Right renal pelvis (tissue), 4 donors: ENCODE data around the gene LSP1. TPM values are rescaled to one million over a fixed set of nuclear protein-coding genes. Genes with fewer than 3 reads are reported as not detected.

ENCODE experiments used
- DNase-seq, 4 donors: peaks; one replicate each; pipeline ENCODE4 v3.0.0-alpha.2; 2013; ENCODE audit warnings: low read depth in 4 of 4, low spot score in 3 of 4, missing footprints in 1 of 4
- polyA plus RNA-seq, 4 donors: library from polyadenylated mRNA; unstranded; fragments of 120-200 nt; gene quantifications; one replicate each; pipeline ENCODE4 v1.2.1, GENCODE V29; 2013; ENCODE audit not compliant: insufficient read length in 4 of 4

Gene LSP1
- polyA plus RNA-seq, 4 donors: 5.0 to 8.9 (median 6.4) TPM

- no peak for DNase-seq
Measured at GRCh38 chr11:1847006-1847735, 5.7 kb upstream of the LSP1 start.

GRCh38 chr11:1847926-1848639 is 4.8 kb upstream of the LSP1 start:
- DNase-seq: no peak

- no peak for DNase-seq
Measured at GRCh38 chr11:1848640-1849430, 4.0 kb upstream of the LSP1 start.

GRCh38 chr11:1851468-1852180 is 1.3 kb upstream of the LSP1 start:
- no peak for DNase-seq

GRCh38 chr11:1852271-1852876 is 510 bp upstream of the LSP1 start:
- no peak for DNase-seq

- no peak for DNase-seq
Measured at GRCh38 chr11:1853376-1854131, 670 bp downstream of the LSP1 start.

GRCh38 chr11:1854132-1854948 is 1.5 kb downstream of the LSP1 start:
- DNase-seq: no peak

- DNase-seq: no peak
Measured at GRCh38 chr11:1854949-1855885, 2.3 kb downstream of the LSP1 start.

- DNase-seq: no peak
Measured at GRCh38 chr11:1855886-1856265, 3.0 kb downstream of the LSP1 start.

- no peak for DNase-seq
Measured at GRCh38 chr11:1856306-1857005, 3.6 kb downstream of the LSP1 start.

- no peak for DNase-seq
Measured at GRCh38 chr11:1857064-1857463, 4.2 kb downstream of the LSP1 start.

- DNase-seq: no peak
Measured at GRCh38 chr11:1858154-1858553, 5.3 kb downstream of the LSP1 start.

GRCh38 chr11:1858576-1858975 is 5.7 kb downstream of the LSP1 start:
- no peak for DNase-seq

GRCh38 chr11:1859004-1859403 is 6.1 kb downstream of the LSP1 start:
- DNase-seq: no peak

GRCh38 chr11:1860108-1860507 is 7.2 kb downstream of the LSP1 start:
- no peak for DNase-seq

- no peak for DNase-seq
Measured at GRCh38 chr11:1861435-1862411, 8.8 kb downstream of the LSP1 start.
